ENCODE data around the gene ARHGAP30.
"Not testable (repeated sequence)": the region's sequence is repeated elsewhere in the genome, so short reads cannot be mapped to it uniquely, and the experiment has no call there.

The ARHGAP30 gene

GRCh38 chr1:161076410-161076809, 6.7 kb upstream of the ARHGAP30 start:
- Histone ChIP-seq H3K9ac (ENCODE audit: low read length) (no peak overlapping the region), H3K9me3 (ENCODE audit: control insufficient read depth, low read length) (no peaks in the 10 kb centered on the region), H3K4me1 (ENCODE audit: control insufficient read depth, insufficient read depth, low read length) (peaks cover 34% of the 10 kb centered on the region), H3K36me3 (ENCODE audit: control insufficient read depth, insufficient read depth, low read length) (peaks cover 18% of the 10 kb centered on the region), H3K27me3 (ENCODE audit: control insufficient read depth, insufficient read depth, low read length) (no peaks in the 10 kb centered on the region), H3K4me3 (ENCODE audit: low read length) (no peak overlapping the region)

DNA sequence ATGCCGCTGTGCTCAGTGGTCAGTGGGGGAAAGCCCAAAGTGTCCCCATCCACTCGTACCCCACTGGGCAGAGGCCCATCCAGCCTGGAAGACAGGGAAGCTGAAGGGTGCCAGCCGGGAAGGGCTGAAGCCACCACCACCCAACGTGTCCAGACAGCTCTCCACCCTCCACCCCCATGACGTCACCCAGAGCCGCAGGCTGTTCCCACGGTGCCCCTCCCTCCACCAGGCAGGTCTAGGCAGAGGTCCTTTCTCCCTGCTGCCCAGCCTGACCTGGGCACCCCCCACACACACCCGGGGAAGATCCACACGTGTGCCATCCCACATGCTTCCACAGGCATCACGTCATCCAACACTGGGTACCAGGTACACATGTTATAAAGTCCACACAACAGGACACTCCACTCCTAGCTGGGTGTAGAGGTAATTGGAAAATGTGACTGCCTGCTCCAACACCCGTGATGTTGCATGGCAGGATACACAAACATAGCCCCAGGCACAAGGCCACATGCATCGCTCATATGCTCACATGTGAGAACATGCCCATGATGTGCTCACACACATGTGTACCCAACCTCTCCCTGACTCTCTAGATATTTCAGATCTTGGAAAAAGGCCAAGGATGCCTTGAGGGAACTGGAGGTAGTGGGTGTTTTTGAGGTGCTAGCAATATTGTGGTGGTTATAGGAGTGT, 5.1 kb upstream of the ARHGAP30 start:
- H3K36me3 ChIP-seq (ENCODE audit: control insufficient read depth, insufficient read depth, low read length): peaks cover 18% of the 10 kb centered on the region
- H3K4me1 ChIP-seq (ENCODE audit: control insufficient read depth, insufficient read depth, low read length): peaks cover 22% of the 10 kb centered on the region
- no peaks in the 10 kb centered on the region for H3K27me3 ChIP-seq (ENCODE audit: control insufficient read depth, insufficient read depth, low read length)
- H3K4me3 ChIP-seq (ENCODE audit: low read length): no peak overlapping the region
- H3K9ac ChIP-seq (ENCODE audit: low read length): no peak overlapping the region
- H3K9me3 ChIP-seq (ENCODE audit: control insufficient read depth, low read length): no peaks in the 10 kb centered on the region

- H3K4me3 ChIP-seq (ENCODE audit: low read length): no peak overlapping the region
- H3K4me1 ChIP-seq (ENCODE audit: control insufficient read depth, insufficient read depth, low read length): peaks cover 34% of the 10 kb centered on the region
- no peaks in the 10 kb centered on the region for H3K27me3 ChIP-seq (ENCODE audit: control insufficient read depth, insufficient read depth, low read length)
- no peak overlapping the region for H3K9ac ChIP-seq (ENCODE audit: low read length)
- H3K9me3 ChIP-seq (ENCODE audit: control insufficient read depth, low read length): no peaks in the 10 kb centered on the region
- peaks cover 18% of the 10 kb centered on the region for H3K36me3 ChIP-seq (ENCODE audit: control insufficient read depth, insufficient read depth, low read length)
These were observed 3.9 kb upstream of the ARHGAP30 start for GRCh38 chr1:161073474-161074121.

DNA sequence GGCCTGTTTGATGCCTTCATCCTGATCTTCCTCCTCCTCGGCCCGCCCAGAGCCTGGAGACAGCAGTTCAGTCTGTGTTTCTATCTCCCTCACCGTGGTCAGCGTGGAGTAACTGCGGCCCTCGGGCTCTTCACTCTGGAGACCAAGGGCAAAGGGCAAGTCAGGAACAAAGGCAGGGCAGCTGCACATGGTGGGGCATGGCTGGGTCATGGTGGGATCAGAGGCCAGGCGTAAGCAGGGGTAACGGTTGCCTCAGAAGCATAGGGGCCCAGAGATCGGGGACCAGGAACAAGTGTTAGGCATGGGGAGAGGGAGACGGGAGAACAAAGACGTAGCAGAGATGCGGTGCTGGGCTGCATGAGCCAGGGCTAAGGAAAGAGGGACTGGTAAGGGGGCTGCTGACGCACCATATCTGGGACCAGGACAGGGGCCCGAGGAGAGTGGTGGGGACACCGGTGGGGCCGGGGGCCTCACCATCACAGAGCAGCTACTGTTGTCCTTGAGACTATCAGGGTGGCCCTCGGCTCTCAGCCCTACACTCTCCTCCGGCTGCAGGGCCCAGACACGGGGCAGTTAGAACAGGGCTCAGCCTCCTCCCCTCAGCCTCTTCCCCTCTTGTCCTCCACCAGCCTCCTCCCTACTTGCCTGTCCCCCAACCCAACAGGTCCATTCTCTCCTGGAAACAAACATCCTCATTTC, 3.2 kb upstream of the ARHGAP30 start:
- no peaks in the 10 kb centered on the region for H3K9me3 ChIP-seq (ENCODE audit: control insufficient read depth, low read length)
- H3K27me3 ChIP-seq (ENCODE audit: control insufficient read depth, insufficient read depth, low read length): no peaks in the 10 kb centered on the region
- H3K4me3 ChIP-seq (ENCODE audit: low read length): no peak overlapping the region
- no peak overlapping the region for H3K9ac ChIP-seq (ENCODE audit: low read length)
- peaks cover 18% of the 10 kb centered on the region for H3K36me3 ChIP-seq (ENCODE audit: control insufficient read depth, insufficient read depth, low read length)
- H3K4me1 ChIP-seq (ENCODE audit: control insufficient read depth, insufficient read depth, low read length): peaks cover 40% of the 10 kb centered on the region

- Histone ChIP-seq H3K36me3 (ENCODE audit: control insufficient read depth, insufficient read depth, low read length) (peaks cover 13% of the 10 kb centered on the region), H3K9ac (ENCODE audit: low read length) (no peak overlapping the region), H3K9me3 (ENCODE audit: control insufficient read depth, low read length) (no peaks in the 10 kb centered on the region), H3K4me1 (ENCODE audit: control insufficient read depth, insufficient read depth, low read length) (peaks cover 40% of the 10 kb centered on the region), H3K27me3 (ENCODE audit: control insufficient read depth, insufficient read depth, low read length) (no peaks in the 10 kb centered on the region), H3K4me3 (ENCODE audit: low read length) (no peak overlapping the region)
These were observed 2.2 kb upstream of the ARHGAP30 start for GRCh38 chr1:161071886-161072371.

GRCh38 chr1:161070761-161071160, 1.1 kb upstream of the ARHGAP30 start:
- H3K36me3 ChIP-seq (ENCODE audit: control insufficient read depth, insufficient read depth, low read length): peaks cover 13% of the 10 kb centered on the region
- H3K4me3 ChIP-seq (ENCODE audit: low read length): no peak overlapping the region
- H3K4me1 ChIP-seq (ENCODE audit: control insufficient read depth, insufficient read depth, low read length): peaks cover 40% of the 10 kb centered on the region

DNA sequence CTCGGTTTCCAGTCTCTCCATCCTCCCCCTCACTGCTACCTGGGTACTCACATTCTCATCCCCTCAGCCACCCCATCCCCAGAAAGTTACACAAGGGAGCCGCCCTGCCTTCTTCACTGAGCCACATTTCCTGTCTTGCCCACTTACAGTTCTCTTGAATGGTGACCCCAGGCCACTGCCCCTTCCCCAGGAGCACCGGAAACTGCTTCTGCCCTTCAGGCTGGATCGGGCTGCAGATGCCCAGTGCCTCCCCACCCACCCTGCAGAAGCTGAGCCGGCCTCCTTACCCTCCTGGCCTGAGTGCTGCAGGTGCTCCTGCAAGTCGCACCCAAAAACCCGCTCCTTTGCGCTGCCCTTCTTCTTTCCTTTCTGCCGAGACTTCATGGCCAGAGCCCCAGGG, 450 bp downstream of the ARHGAP30 start:
- Histone ChIP-seq H3K4me3 (ENCODE audit: low read length) (no peak overlapping the region), H3K9ac (ENCODE audit: low read length) (peak overlapping the region; percentile 29), H3K27me3 (ENCODE audit: control insufficient read depth, insufficient read depth, low read length) (no peaks in the 10 kb centered on the region), H3K9me3 (ENCODE audit: control insufficient read depth, low read length) (no peaks in the 10 kb centered on the region), H3K4me1 (ENCODE audit: control insufficient read depth, insufficient read depth, low read length) (peaks cover 31% of the 10 kb centered on the region), H3K36me3 (ENCODE audit: control insufficient read depth, insufficient read depth, low read length) (peaks cover 12% of the 10 kb centered on the region)

More at GRCh38 chr1:161070761-161071160, 1.1 kb upstream of the ARHGAP30 start:
- no peaks in the 10 kb centered on the region for H3K27me3 ChIP-seq (ENCODE audit: control insufficient read depth, insufficient read depth, low read length)
- no peaks in the 10 kb centered on the region for H3K9me3 ChIP-seq (ENCODE audit: control insufficient read depth, low read length)
- no peak overlapping the region for H3K9ac ChIP-seq (ENCODE audit: low read length)

DNA sequence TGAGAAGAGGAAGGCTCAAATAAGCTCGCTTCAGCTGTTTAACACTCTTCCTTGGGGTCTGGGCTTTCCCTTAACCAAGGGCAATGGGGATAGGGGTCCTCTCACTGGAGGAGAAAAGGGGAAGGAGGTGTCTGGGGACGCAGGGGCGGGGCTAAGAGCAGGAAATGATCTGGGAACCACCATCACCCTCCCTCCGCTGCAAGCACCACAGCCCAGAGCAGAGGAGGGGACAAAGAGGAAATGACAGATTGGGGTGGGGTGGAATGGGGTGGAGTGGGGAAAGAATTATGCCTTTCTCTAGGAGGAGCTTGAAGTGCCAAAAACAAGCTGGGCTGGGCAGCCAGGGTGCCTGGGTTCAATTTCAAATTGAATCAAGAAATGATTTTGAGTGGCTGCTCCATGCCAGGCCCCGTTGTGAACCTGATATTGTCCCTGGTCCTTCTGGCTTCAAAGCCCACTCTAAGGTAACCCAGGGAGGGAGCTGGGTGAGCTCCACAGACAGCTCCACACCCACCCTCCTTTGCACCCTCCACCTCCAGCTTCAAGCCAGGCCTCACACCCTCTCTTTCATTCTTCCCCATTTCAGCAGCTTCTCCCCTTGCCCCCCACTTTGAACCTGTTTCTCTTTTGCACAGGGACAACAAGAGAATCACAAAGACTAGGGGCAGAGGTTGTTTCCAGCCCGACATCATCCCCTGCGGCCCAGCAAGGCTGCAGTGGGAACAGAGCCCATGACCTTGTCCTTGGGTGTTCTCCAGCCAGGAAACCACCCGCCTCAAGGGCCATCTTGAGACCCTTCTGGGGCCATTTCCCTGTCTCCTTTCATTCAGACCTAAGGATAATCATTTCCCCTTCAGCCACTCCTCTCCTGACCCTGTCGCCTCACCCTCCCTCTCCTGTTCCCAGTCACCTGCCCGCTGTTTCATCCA, 1.1 kb downstream of the ARHGAP30 start:
- H3K4me3 ChIP-seq (ENCODE audit: low read length): no peak overlapping the region
- H3K9me3 ChIP-seq (ENCODE audit: control insufficient read depth, low read length): no peaks in the 10 kb centered on the region
- no peaks in the 10 kb centered on the region for H3K27me3 ChIP-seq (ENCODE audit: control insufficient read depth, insufficient read depth, low read length)
- peaks cover 5% of the 10 kb centered on the region for H3K36me3 ChIP-seq (ENCODE audit: control insufficient read depth, insufficient read depth, low read length)
- peak overlapping the region; percentile 29 for H3K9ac ChIP-seq (ENCODE audit: low read length)
- peaks cover 24% of the 10 kb centered on the region for H3K4me1 ChIP-seq (ENCODE audit: control insufficient read depth, insufficient read depth, low read length)

DNA sequence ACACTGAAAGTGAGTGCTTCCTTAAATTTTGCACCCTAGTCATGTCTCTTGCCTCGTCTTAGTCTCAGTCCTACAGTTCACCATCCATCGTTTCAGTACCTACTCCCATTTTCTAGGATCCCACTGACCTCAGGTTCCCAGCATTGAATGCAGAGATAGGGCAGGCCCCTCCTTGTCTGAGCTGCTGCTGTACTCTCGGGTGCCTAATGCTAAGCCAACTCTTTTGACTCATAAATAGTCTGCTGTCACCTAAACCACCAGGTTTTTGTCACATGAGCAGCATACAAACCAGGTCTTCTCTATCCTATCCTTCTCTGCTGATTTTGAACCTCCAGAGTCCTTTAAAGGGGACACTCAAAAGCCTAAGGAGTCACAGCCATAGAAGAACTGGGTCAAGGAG, 3.0 kb downstream of the ARHGAP30 start:
- Histone ChIP-seq H3K4me3 (ENCODE audit: low read length) (no peak overlapping the region), H3K27me3 (ENCODE audit: control insufficient read depth, insufficient read depth, low read length) (no peaks in the 10 kb centered on the region), H3K9me3 (ENCODE audit: control insufficient read depth, low read length) (no peaks in the 10 kb centered on the region), H3K9ac (ENCODE audit: low read length) (no peak overlapping the region), H3K36me3 (ENCODE audit: control insufficient read depth, insufficient read depth, low read length) (no peaks in the 10 kb centered on the region), H3K4me1 (ENCODE audit: control insufficient read depth, insufficient read depth, low read length) (peaks cover 22% of the 10 kb centered on the region)

DNA sequence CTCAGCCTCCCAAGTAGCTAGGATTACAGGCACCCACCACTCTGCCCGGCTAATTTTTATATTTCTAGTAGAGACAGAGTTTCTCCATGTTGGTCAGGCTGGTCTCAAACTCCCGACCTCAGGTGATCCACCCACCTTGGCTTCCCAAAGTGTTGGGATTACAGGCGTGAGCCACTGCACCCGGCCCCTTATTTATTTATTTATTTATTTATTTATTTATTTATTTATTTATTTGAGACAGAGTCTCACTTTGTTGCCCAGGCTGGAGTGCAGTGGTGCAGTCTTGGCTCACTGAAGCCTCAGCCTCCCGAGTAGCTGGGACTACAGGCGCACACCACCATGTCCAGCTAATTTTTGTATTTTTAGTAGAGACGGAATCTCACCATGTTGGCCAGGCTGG, 4.0 kb downstream of the ARHGAP30 start:
- H3K4me3 ChIP-seq (ENCODE audit: low read length); H3K9ac ChIP-seq (ENCODE audit: low read length); H3K9me3 ChIP-seq (ENCODE audit: control insufficient read depth, low read length); H3K36me3 ChIP-seq (ENCODE audit: control insufficient read depth, insufficient read depth, low read length); H3K27me3 ChIP-seq (ENCODE audit: control insufficient read depth, insufficient read depth, low read length): not testable (repeated sequence)
- peaks cover 22% of the 10 kb centered on the region for H3K4me1 ChIP-seq (ENCODE audit: control insufficient read depth, insufficient read depth, low read length)

- H3K27me3 ChIP-seq (ENCODE audit: control insufficient read depth, insufficient read depth, low read length); H3K36me3 ChIP-seq (ENCODE audit: control insufficient read depth, insufficient read depth, low read length); H3K9me3 ChIP-seq (ENCODE audit: control insufficient read depth, low read length); H3K4me3 ChIP-seq (ENCODE audit: low read length); H3K9ac ChIP-seq (ENCODE audit: low read length): not testable (repeated sequence)
- H3K4me1 ChIP-seq (ENCODE audit: control insufficient read depth, insufficient read depth, low read length): peaks cover 17% of the 10 kb centered on the region
These were observed 5.8 kb downstream of the ARHGAP30 start for GRCh38 chr1:161063936-161064335.

Data from mucosa of stomach (tissue), 1 donor.